ENCODE data around the gene SPANXN2.
"Not testable (repeated sequence)": the region's sequence is repeated elsewhere in the genome, so short reads cannot be mapped to it uniquely, and the experiment has no call there.

SPANXN2 gene

GRCh38 chrX:143720652-143721051 is at the start of gene SPANXN2:
SPANXN2 (minus strand) TSS chrX:143720752; CDS start chrX:143720668, 84 bp downstream.
- DNase-seq = not testable (repeated sequence)

GRCh38 chrX:143768976-143769375 is 48.4 kb upstream of the SPANXN2 start:
- no peak for DNase-seq

GRCh38 chrX:143767789-143768188 is 47.2 kb upstream of the SPANXN2 start:
- not testable (repeated sequence) for DNase-seq

- no peak for DNase-seq
These were observed 37.3 kb upstream of the SPANXN2 start for GRCh38 chrX:143757887-143758286.

- no peak for DNase-seq
These were observed 36.8 kb upstream of the SPANXN2 start for GRCh38 chrX:143757375-143757774.

GRCh38 chrX:143754183-143754582 is 33.6 kb upstream of the SPANXN2 start:
- DNase-seq = no peak

- no peak for DNase-seq
These were observed 13.3 kb upstream of the SPANXN2 start for GRCh38 chrX:143733866-143734265.

GRCh38 chrX:143726296-143726695 is 5.7 kb upstream of the SPANXN2 start:
- DNase-seq = no peak

GRCh38 chrX:143701460-143701859 is 19.1 kb downstream of the SPANXN2 start:
- DNase-seq = no peak

- DNase-seq = no peak
These were observed 25.7 kb downstream of the SPANXN2 start for GRCh38 chrX:143694885-143695284.

GRCh38 chrX:143683486-143683885 is 37.1 kb downstream of the SPANXN2 start:
- DNase-seq = no peak

GRCh38 chrX:143674926-143675325 is 45.6 kb downstream of the SPANXN2 start:
- no peak for DNase-seq

- no peak for DNase-seq
These were observed 51.2 kb downstream of the SPANXN2 start for GRCh38 chrX:143669395-143669794.

- DNase-seq = no peak
These were observed 56.2 kb downstream of the SPANXN2 start for GRCh38 chrX:143664302-143664701.

- DNase-seq = no peak
These were observed 56.8 kb downstream of the SPANXN2 start for GRCh38 chrX:143663755-143664154.

Measured in 8988T (cell line).